ENCODE measurements around the gene NT5DC1. TPM values are rescaled to one million over a fixed set of nuclear protein-coding genes. Genes with fewer than 3 reads are reported as not detected.

The NT5DC1 gene
- 10 to 100 TPM; 34.9 to 60.1 (median 53.5) TPM for polyA plus RNA-seq (ENCODE audit: insufficient read depth in 1 of 5, insufficient read length in 5 of 5, low replicate concordance in 1 of 5)
- long read RNA-seq, donor 1, full-length matches to known transcripts: 20 of 29 reads
- long read RNA-seq, donor 1, partial matches to known transcripts: 9 of 29 reads
- long read RNA-seq, donor 1, other reads (novel, unspliced or antisense): 0 of 29 reads
- long read RNA-seq, donor 2, full-length matches to known transcripts: 12 of 12 reads
- long read RNA-seq, donor 2, partial matches to known transcripts: 0 of 12 reads
- long read RNA-seq, donor 2, other reads (novel, unspliced or antisense): 0 of 12 reads
- long read RNA-seq, donor 3, full-length matches to known transcripts: 6 of 11 reads
- long read RNA-seq, donor 3, partial matches to known transcripts: 5 of 11 reads
- long read RNA-seq, donor 3, other reads (novel, unspliced or antisense): 0 of 11 reads
- long read RNA-seq, donor 4, full-length matches to known transcripts: 5 of 5 reads
- long read RNA-seq, donor 4, partial matches to known transcripts: 0 of 5 reads
- long read RNA-seq, donor 4, other reads (novel, unspliced or antisense): 0 of 5 reads
- long read RNA-seq, donor 5, full-length matches to known transcripts: 13 of 19 reads
- long read RNA-seq, donor 5, partial matches to known transcripts: 6 of 19 reads
- long read RNA-seq, donor 5, other reads (novel, unspliced or antisense): 0 of 19 reads
- long read RNA-seq, donor 6, full-length matches to known transcripts: 24 of 24 reads
- long read RNA-seq, donor 6, partial matches to known transcripts: 0 of 24 reads
- long read RNA-seq, donor 6, other reads (novel, unspliced or antisense): 0 of 24 reads
- long read RNA-seq, donor 7, full-length matches to known transcripts: 7 of 7 reads
- long read RNA-seq, donor 7, partial matches to known transcripts: 0 of 7 reads
- long read RNA-seq, donor 7, other reads (novel, unspliced or antisense): 0 of 7 reads
- long read RNA-seq, donor 8, full-length matches to known transcripts: 2 of 2 reads
- long read RNA-seq, donor 8, partial matches to known transcripts: 0 of 2 reads
- long read RNA-seq, donor 8, other reads (novel, unspliced or antisense): 0 of 2 reads

DNA sequence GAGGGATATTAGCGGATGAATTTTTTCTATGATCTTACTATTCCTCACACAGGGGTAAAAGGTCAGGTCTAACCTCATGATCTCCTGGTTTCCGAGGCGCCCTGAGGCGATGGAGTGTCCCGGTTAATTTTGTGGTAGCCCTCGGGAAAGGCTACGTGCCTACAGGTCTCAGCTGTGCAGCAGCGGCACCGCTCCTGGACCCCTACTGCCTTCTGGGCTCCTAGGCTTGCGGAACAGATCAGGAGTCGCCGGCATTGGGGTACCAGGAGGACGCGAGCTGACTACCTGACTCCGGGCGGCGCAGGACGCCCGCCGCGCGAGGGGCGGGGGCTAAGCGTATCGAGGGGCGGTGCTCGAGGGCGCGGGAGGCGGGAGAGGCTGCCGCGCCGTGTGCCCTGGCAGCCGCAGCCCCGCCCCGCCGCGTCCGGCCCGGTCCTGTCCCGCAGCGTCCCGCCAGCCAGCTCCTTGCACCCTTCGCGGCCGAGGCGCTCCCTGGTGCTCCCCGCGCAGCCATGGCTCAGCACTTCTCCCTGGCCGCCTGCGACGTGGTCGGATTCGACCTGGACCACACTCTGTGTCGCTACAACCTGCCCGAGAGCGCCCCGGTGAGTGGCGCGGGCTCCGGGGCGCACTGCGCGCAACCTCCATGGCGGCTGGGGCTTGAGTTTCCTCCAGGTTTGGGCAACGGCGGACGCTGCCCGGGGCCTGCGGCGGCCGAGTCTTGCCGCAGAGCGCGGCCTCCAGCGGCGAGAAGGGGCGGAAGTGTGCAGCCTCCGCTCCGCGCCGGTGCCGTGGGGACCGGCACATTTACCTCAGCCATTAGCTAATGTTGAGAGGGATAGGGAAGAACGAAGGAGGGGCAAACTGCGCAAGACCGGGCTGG, at the start of gene NT5DC1:
NT5DC1 (plus strand) TSS at position 435 of the 883 bp plus-strand sequence; CDS start at position 513, 78 bp downstream.
- peak; percentile 85 to 86 for DNase-seq

DNA sequence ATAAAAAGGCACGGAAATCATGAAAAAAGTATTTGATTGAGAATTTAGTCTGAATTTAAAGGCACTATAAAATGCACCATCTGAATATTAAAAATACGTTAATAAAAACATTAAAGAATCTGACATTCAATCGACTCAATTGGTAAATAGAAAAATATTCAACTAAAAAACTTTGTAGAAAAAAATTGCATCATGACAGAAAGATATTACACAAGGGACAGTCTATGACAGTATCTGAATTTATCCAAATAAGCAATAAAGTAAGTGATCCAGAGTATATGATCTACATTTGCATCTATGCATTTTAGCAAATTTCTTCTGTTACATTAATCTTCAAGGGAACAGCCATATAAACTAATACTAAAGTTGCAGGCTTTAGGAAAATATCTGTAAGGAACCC, 49.4 kb upstream of the NT5DC1 start:
- DNase-seq: no peak

DNA sequence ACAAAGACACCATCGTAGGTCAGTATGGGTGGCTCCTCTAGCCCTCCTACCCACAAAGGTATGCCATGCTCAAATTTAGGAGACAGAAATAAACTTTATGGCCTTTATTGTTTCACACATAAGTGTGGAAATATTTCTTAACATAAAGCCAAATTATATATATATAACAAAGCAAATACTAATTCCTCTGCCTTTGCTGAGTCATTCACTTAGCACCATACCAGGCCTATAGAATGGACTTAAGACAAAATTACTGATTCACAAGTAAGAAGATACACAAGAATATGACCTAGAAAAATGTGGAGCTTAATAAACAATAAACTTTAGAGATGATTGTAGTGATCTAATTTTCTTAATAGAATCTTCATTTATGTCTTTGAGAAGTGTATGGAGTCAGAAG, 45.1 kb upstream of the NT5DC1 start:
- no peak for DNase-seq

DNA sequence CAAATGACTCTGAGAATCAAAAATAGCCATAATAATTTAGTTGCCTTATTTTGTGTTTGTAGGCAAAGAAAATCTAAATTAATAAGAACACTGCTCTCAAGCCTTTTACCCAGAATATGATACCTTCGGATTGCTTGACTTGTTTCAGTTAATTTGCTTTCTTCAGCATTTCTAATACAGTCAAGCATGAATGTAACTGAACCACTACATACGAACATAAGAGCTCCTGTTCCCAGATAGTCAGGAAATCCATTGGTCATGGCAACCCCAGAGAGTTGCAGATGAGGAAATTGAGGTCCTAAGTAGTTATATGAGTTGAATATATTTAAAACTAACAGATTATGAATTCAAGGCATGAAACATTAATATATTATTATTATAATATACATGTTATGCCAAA, 42.9 kb upstream of the NT5DC1 start:
- DNase-seq: no peak

DNA sequence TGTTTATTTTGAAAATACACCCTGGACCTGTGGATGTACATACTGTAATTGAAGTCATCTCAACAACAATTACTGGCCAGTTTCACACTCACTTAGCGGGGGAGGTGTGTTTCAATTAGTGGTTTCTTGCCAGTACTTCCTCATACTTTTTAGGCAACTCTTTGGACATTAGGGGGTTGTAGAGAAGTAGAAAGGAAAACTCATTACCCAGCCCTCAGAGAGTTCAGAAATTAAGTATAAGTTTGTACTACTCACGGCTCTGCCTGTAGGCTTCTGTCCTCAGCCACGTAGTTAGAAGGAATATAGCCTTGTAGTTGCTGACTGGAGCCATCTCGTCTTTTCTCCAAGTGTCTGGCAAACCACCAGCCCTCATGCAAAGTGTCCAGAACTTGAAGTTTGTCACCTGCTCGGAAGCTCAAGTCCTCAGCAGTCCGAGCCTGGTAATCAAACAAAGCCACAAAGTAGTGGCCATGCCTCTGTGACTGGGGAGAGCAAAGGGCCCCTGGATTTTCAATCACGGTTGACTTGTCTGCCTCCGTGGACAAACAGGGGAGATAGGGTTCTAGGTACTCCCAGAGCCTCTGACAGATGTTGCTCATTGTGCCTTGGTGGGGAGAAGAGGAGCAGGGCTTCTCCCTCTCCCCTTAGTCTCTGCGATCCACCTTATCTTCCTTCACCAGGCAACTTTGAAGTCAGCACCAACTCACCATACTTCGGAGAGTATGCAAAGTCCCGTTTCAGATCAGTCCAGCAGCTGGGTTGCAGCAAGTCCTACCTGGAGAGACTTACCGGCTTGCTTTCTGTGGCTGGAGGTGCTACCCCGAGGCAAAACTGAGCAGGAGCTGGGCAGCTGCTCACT, 40.7 kb upstream of the NT5DC1 start:
- DNase-seq: peak; percentile 55 to 57

DNA sequence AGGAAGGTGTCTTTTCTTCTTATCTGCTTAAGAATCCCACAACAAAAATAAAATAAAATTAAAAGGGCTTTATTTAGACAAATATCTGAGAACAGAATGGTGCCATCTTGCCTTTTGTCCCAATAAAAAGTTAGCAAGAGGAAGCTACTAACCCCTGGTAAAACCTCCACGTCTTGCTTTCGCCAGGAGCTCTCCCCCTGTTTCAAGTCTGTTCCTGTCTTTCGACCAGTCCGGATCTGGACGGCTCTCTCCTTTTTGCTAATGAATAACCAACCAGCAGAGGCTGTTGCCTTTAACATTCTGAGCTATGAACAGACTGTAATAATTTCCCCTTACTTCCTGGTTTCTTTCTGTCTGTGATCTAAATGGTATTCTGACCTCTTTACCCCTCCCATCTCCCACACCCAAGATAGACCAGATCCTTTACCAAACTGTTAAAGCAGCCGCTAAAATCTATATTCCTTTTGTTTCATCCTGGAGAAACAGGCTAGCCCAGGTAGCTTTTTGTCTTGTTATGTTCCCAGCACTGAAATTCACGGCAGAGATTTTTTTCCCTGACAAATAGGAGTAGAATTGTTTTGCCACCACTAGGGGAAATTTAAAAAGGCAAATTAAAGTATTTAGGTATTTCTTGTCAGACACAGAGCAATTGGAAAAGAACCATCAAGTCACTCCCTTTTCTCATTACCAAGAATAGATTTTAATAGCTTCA, 39.9 kb upstream of the NT5DC1 start, which contains the start of gene FRK:
FRK (minus strand) TSS at position 320 of the 712 bp plus-strand sequence. CDS start 580 bp downstream, outside the sequence.
- peak; percentile 50 to 55 for DNase-seq

DNA sequence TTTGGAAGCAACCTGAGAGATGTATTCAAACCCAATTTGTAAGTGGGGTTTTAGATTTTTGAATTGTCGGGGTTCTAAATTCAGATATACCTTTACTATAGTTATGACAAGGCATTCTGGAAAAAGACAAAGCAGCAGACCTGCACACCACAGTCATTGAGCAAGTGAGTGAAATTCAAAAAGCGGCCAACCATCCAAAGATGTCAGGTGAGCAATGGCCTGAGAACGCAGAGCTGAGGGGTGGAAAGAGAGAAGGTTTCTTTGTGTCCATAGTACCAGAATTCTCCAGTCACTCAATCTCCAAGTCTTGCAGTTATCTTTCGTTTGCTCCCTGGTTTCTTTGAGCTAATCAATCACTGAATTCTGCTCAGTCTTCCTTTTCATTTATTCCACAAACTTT, 38.2 kb upstream of the NT5DC1 start:
- DNase-seq: no peak

DNA sequence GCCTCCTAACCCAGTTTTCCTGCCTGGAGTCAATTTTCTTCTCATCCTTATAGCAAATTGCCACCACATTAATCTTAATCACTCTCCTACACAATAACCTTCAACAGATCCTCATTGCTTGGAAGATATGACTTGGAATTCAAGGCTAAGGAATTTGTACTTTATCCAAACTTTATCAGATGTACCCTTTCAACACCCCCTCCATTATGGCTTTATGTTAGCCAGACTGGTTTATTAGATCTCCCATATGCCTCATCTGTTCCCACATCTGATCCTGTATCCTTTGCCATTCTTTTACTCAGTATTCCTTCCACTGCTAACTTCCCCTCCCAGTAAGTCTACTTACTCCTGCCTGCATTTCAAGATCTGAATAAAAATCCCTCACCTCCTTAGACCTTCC, 36.0 kb upstream of the NT5DC1 start:
- no peak for DNase-seq

DNA sequence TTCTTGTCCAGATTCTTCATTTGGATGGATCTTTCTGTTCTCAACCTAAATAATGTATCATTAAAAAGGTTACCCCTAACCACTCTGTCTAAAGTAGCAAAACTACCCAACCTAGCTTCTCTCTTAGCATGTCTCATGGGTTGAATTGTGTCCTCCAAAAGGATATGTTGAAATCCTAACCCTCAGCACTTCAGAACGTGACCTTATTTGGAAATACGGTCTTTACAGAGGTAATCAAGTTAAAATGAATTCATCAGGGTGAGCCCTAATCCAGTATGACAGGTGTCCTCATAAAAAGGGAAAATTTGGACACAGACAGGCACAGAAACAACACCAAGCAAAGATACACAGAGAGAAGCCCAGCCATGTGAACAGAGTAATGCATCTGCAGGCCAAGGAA, 33.9 kb upstream of the NT5DC1 start:
- no peak for DNase-seq

DNA sequence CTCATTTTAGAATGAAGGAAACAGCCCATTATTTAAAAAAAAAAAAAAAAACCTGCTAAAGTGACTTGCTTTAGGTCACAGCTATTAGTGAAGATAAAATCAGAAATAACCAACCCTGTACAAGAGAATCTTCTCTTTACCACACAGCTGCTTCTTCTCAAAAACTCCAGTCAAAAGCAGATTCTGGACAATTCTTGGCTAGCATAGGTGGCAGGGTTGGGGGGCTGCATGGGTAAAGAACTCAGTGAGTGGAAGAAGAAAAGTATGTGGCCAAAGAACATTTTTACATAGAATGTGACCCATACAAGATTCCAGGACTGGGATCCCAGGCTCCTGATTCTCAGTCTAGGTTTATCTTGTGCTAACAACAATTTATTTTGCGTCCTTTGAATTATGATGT, 30.6 kb upstream of the NT5DC1 start:
- DNase-seq: peak in 1 of 2 donors; percentile 4

DNA sequence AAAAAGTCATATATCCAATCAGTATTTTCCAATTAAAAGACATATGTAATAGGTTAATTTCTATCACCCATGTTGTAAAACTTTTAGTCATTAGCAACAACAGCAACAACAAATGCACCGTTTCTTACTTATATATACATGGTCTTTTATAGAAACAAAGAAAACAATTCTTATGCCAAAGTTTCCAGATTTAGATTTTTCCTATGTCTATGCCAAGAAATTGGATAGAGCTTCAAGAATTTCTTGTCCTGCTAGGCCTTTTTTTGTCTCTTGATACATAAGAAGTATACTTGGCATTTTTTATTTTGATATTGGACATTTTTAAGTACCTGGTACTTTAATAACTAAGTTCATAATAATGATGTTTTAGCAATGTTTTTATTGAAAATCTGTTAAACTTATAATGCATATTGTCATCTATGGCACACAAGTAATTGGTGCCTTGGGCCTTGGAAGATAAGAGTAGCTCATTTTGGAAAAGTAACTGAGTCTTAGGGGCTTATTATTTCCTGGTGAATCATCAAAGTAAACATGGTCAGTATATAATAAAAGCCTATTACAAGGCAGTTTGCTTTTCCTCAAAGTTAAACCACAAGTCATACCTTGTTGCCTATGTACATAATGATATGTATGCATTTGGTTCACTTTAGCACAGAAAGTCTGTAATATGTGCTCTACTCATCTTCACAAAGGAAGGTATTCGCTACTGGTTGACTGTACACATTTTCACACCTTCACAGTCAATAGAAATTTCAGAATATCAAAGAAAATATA, 29.9 kb upstream of the NT5DC1 start:
- peak; percentile 15 to 36 for DNase-seq

DNA sequence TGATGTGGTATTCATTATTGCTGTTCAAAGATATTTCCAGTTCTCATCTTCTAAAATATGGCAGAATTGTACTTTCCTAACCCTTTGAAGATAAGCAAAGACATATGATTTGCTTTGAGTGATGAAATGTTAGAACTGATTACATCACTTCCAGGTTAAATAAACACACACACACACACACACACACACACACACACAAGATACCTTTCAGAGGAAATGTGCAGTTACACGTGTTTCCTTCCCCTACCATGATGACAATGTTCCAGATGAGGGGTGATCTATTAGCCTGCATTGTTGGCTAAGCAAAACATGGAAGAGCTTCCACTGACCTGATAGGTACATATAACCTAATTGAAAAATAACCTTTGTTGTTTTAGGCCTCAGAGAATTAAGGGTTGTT, 28.3 kb upstream of the NT5DC1 start:
- DNase-seq: no peak

DNA sequence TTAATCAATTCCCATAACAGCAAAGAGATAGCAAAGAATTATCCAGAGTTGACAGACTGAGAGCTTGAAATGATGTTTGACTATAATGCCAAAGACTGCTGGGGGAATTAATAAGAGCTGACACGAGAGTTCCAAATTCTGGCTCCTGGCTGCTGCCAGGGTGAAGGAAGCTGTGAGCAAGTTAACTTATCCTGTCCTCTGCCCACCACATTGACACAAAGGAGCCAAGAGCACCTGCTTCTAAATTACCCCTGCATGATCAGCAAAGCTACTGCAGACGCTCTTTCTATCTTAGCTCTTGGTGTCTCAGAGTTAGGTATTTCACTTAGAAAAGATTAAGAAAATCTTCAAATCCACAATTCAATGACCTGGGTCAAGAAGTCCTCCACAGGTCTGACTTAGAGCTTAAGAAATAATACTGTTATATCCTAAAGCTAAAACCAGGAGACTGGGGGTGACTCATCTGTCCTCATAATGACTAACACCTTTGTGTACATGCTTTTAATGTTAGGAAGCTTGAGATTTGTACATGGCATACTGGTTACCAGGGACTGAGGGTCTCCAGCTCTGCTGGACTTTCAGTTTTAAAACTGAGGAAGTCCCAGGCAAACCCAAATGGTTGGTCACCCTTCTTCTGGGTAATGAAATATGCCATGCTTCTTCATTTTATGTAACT, 26.8 kb upstream of the NT5DC1 start:
- no peak for DNase-seq

DNA sequence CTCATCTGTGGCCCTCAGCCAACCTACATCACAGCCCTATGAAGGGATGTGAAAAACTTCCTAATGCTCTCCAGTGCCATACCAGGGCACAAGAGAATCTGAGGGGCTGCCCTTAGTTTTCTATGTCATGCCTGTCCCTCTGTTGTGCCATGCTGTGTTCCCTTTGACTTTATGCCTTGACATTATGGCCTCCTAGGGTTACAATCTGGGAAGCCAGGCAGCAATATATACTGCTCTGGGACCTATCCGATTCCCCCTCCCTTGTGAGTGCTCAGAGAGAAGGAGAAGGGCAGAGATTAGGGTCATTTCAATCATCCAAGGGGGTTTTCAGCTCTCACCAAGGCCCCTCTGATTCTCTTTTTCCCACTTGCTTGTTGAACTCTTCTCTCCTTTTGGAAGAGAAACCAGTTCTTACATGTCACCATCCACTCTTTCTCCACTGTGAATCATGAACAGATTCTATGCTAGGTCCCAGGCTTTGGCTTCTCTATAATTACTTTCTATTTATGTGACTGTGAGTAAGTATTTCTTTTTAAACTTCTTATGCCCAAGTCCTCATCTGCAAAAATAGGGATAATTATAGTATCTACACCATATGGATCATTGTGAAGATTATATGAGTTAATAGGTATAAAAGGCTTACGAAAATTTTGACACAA, 25.8 kb upstream of the NT5DC1 start:
- DNase-seq: no peak

DNA sequence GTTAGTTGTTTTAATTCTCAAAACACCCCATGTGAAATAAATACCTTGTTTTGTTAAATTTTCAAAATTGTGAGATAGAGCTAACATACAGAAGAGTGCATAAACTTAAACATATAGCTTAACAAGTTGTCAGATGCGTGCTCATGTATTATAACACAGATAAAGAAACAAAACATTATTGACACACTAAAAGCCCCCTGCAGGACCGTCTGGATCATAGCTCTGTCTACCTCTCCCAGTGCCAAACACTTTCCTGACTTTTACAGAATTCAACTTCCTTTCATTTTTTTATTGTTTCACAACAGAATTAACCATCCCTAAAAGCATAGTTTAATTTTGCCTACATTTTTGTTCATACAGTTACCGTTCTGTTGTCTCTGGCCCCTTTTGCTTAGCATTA, 22.1 kb upstream of the NT5DC1 start:
- DNase-seq: no peak

DNA sequence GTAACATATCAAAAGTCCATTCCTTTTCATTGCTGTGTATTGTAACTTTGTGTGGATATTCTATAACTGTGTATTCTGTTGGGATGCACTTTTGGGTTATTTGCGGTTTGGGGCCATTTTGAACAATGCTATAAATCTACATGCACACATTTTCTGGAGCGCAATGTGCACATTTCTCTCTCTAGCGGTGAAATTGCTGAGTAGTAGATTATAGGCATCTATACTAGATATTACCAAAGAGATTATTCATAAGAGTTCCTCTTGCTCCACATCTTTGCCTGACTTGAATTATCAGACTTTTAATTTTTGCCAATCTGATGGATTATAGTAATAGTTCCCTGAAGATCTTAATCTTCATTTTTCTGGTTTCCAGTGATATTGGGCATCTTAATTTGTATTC, 21.7 kb upstream of the NT5DC1 start:
- DNase-seq: no peak

DNA sequence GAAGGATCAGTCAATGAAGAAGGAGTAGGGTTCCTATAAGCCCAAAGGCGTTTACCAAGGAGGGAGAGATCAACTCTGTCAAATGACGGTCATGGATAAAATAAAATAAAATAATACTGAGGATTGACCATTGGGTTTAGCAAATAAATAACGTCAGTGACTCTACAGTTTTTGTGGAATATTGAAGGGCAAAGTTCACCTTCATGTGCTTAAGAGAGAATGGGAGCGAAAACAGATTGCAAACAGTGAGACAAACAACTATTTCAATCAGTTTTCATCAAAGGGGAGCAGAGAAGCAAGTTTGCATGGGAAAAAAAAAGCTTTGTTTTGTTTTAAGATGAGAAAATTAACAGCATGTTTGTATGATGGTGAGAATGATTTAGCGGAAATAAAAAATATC, 17.6 kb upstream of the NT5DC1 start:
- DNase-seq: no peak

DNA sequence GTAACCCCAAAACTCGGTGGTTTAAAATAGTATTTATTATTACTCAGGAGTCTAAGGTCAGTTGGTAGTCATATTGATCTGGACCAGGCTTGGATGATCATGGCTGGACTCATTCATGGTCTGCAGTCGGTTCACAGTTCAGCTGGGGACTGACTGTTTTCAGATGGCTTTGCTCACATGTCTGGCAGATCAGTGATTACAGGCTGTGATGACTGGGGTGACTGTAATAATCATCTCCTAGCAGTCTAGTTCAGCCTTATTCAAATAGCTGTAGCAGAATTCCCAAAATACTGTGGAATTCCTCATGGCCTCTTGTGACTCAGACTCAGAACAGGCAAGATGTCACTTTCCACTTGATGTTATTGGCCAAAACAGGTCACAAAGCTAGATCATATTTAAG, 16.4 kb upstream of the NT5DC1 start:
- DNase-seq: no peak
